NOMO-1 treated with dmso at 0.1 percent for 144 hours (cell line): Measurements from ENCODE around the gene RAB11FIP3.
A peak's percentile ranks its signal among the peaks of the same experiment; 100 is the strongest.

Source experiments
- DNase-seq: peaks from one replicate; lab custom pipeline; 2025; ENCODE audit not compliant: unreplicated experiment; lab: John Stamatoyannopoulos, UW

RAB11FIP3 gene

GRCh38 chr16:529012-529575 lies 103.6 kb downstream of the RAB11FIP3 start:
- no peak for DNase-seq

GRCh38 chr16:530111-530817 lies 104.8 kb downstream of the RAB11FIP3 start:
- no peak for DNase-seq

GRCh38 chr16:531494-532125 lies 106.2 kb downstream of the RAB11FIP3 start:
- no peak for DNase-seq

- DNase-seq = no peak
Observed at GRCh38 chr16:533391-534123, 108.1 kb downstream of the RAB11FIP3 start.

GRCh38 chr16:534135-534534 lies 108.7 kb downstream of the RAB11FIP3 start:
- no peak for DNase-seq

- DNase-seq = no peak
Observed at GRCh38 chr16:534856-535445, 109.5 kb downstream of the RAB11FIP3 start.

GRCh38 chr16:535446-536405 lies 110.3 kb downstream of the RAB11FIP3 start:
- DNase-seq = peak; percentile 2

GRCh38 chr16:536746-537145 lies 111.3 kb downstream of the RAB11FIP3 start:
- no peak for DNase-seq

- DNase-seq = no peak
Observed at GRCh38 chr16:537415-538335, 112.2 kb downstream of the RAB11FIP3 start.

- DNase-seq = no peak
Observed at GRCh38 chr16:539901-540530, 114.6 kb downstream of the RAB11FIP3 start.

GRCh38 chr16:540645-541340 lies 115.3 kb downstream of the RAB11FIP3 start:
- DNase-seq = no peak

GRCh38 chr16:543301-544164 lies 118.1 kb downstream of the RAB11FIP3 start:
- no peak for DNase-seq

- DNase-seq = no peak
Observed at GRCh38 chr16:544517-544916, 119.1 kb downstream of the RAB11FIP3 start.

GRCh38 chr16:546909-547770 lies 121.7 kb downstream of the RAB11FIP3 start:
- peak; percentile 77 for DNase-seq

GRCh38 chr16:548586-548985 lies 123.1 kb downstream of the RAB11FIP3 start:
- DNase-seq = no peak

- no peak for DNase-seq
Observed at GRCh38 chr16:549544-550263, 124.3 kb downstream of the RAB11FIP3 start.
